GM21526 (cell line): ENCODE data around the gene SLC7A14.

Experiments
- ATAC-seq: cut with Tn5 transposase; IDR thresholded peaks from one replicate; pipeline ENCODE4 v1.9.1; 2021; ENCODE audit warnings: moderate library complexity; ENCODE audit not compliant: unreplicated experiment, low FRiP score

Gene SLC7A14

DNA sequence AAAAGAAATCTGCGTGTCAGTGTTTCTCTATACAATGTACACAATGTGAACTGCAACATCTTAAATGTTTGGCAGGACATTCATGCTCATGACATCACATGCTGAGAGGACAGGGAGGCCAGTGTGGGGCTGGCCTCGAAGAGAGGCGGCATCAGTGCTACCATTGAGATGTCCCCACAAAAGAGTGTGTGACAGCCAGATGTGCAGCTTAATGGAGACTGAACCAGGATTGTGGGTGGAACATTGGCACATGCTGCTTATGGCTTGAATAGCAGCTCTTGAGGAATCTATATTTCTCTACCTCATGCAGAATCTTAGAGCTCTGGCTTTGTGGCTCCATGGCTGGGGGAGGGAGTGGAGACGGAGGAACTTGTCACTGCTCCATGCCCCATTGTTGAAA, 148.7 kb downstream of the SLC7A14 start:
- no peak for ATAC-seq

- no peak for ATAC-seq
These were observed 149.2 kb downstream of the SLC7A14 start for GRCh38 chr3:170436697-170437096.

GRCh38 chr3:170432416-170432815, 153.5 kb downstream of the SLC7A14 start:
- no peak for ATAC-seq

DNA sequence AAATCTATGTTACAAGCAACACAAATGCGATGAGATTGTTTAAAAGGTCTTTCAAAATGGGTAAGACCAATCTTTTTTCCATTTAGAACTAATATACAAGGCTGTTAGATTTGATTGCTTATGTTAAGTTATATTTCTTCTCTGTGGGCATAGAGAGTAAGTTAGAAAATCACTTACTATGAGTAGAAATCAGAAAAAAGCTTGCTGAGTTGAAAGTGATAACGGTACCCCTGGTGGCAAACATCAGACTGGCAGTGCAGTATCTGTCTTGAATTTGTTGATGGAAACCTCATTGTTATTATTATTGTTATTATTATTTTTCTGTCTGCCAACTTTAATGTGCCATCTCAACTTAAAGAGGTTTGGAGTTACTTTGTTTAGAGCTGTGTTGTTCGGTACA, 154.8 kb downstream of the SLC7A14 start:
- no peak for ATAC-seq

DNA sequence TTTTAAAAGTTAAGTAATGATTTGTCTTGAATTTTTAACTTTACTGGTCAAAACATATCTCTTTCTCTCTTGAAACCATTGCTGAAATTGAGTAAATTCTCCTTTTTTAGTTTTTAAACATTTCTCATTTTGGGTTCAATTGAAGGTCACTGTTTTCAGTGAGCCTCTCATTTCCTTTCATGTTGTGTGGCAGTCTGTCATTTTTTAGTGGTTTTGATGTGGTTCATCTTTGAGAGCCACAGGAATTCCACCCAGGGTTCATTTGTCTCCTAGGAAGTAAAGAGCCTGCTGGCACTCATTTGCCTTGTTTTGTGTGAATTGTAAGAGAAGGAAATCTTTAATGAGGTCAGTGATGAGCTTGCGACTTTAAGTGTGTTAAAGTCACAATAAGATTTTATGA, 156.8 kb downstream of the SLC7A14 start:
- no peak for ATAC-seq

DNA sequence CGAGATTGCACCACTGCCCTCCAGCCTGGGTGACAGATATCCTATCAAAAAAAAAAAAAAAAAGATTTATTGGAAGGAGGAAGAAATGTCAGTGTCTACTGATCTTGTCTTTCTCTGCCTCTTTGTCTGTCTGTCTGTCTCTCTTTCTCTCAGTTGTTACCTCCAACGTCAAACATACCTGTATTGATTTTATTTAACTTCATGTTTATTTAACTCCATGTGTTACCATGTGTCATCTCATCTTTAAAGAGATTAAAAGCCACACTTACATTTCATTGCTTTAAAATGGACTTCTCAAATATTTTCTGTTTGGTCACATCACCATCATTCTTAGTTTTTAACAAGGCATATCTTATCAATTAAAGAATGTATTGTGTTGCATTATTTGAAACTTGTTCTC, 157.8 kb downstream of the SLC7A14 start:
- no peak for ATAC-seq

GRCh38 chr3:170426240-170426797, 159.6 kb downstream of the SLC7A14 start:
- ATAC-seq: no peak

DNA sequence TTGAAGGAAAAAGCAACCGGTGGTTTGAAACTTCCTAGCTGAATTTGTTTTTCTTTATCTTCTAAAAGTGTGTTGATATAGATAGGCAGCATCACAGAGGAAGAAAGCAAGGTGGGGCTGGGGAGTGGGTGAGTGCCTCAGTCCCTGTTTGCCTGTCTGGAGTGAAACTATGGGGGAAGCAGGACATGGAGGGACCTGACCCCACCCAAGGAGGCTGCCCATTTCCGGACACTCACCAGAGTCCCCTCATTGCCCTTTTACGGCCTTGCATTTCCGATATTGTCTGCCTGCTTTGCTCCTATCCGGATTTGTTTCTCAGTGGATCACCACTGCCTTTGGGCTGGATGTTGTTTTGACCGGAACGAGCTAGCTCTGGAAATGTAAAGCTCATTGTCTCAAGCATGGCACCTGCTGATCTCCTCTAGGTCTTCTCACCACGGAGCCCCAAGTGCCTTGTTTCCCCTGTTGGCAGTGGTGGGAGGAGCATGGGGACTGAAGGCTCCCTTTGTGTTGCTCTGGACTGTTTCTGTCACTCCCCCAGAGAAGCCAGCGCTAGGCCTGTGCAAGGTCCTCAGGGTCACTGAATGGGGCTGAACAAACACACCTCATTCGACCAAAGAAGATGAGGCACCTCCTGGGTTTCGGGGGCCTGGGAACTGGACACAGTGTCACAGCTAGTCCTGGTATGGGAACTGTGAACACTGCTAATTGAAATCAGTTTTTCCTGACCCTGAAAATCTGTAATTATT, 160.2 kb downstream of the SLC7A14 start:
- ATAC-seq: no peak

DNA sequence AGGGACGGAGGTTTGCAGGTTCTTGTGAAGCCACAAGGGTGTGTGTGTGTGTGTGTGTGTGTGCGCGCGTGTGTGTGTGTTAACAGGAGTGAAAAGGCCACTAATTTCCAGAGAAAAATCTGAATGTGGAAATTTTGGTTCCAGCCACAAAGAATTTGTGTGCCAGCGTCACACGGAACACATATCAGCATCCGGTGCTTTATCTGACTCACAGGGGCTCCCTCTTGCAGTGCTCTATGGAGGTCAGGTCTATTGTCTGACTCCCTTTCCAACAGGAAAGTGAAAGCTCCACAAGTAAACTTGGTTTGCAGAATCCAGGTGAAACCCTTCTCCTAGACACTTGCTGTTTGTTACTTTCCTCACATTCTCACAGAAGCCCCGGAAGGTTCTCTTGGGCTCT, 161.0 kb downstream of the SLC7A14 start:
- no peak for ATAC-seq

DNA sequence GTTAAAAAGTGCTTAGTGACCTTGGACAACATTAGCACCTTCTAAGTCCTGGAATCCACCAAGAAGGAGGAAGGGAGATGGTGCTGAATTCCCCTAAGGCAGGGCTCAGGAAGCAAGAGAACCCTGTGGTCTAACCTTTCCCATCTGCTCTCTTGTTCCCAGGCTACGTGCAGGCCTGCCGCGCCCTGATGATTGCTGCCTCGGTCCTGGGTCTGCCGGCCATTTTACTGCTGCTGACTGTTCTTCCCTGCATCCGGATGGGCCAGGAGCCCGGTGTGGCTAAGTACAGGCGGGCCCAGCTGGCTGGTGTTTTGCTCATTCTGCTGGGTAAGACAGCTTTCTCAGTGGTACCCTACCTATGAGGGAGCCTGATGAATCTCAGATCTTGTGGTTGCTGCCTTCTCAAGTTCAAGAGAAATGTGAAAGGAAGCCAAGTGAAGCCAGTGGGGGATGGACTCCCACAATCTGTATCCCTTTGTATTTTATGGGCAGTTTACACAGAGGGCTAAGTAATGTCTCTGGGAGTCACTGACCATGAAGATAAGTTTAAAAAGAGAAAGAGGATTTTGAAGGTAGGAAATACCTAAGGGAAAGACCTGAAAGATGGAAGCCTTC, 162.8 kb downstream of the SLC7A14 start:
- ATAC-seq: no peak

DNA sequence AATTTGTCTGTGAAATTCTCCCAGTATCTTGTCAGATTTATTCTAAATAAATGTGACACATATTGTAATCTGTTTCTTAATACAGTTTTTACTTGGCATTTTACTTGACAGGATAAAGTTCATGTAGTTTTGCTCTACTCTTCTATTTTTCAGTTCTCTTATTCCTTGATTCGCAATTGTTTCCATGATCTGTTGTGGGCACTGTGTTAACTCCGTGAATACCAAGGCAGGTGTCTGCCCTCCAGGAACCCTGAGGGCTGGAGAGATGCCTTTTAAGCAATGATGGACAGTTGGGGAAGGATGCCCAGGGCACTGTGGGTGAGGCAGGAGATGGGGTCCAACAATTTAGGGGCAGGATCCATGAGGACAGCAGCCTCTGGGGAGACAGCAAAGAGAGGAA, 164.1 kb downstream of the SLC7A14 start:
- no peak for ATAC-seq

- no peak for ATAC-seq
These were observed 164.7 kb downstream of the SLC7A14 start for GRCh38 chr3:170421111-170421641.

DNA sequence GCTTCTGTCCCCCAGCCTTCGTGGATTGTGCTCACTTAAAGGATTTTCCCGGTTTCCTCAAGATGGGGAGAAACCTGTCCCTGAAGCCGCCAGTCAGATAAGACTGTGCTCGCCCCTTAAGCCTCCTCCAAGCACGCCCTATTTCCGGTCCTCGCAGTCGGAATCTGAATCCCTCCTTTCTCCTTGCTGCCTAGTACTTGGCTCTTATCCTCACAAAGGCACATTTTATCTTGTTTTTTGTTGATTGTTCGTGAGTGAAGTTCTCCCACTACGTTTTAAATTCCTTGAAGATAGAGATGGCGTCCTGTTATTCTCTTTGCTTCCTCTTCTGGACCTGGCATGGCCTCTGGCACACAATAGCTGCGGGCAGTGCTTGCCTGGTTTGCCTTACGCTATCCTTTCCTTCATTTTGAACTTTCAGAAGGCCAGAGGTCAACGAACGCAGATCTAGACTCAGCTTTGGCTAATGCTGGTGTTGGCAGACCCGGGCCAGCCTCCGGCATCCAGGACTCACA, 165.5 kb downstream of the SLC7A14 start:
- no peak for ATAC-seq

DNA sequence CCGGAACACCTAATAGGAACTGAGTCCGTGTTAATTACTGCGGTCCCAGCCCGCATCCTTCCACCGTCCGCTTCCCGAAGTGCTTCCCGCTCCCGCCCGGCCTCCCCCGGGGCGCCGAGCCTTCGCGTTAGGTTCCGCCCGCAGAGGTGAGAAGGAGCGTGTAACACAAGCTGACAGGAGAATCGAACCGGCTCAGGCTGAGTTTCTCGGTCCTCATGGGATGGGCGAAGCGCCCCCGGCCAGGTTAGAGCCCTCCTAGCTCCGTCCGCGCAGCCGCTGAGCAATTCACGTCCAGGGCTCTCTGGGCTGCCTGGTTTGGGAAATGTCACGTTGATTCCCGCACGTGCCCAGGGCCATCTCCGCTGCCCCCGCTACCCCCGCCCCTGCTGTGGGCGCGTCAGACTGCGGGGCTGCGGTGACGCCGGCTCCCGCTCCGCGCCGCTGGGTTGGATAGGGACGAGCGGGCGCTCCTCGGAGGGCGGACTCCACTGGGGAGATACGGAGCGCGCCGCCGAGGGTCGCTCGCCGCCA, 166.3 kb downstream of the SLC7A14 start:
- no peak for ATAC-seq

DNA sequence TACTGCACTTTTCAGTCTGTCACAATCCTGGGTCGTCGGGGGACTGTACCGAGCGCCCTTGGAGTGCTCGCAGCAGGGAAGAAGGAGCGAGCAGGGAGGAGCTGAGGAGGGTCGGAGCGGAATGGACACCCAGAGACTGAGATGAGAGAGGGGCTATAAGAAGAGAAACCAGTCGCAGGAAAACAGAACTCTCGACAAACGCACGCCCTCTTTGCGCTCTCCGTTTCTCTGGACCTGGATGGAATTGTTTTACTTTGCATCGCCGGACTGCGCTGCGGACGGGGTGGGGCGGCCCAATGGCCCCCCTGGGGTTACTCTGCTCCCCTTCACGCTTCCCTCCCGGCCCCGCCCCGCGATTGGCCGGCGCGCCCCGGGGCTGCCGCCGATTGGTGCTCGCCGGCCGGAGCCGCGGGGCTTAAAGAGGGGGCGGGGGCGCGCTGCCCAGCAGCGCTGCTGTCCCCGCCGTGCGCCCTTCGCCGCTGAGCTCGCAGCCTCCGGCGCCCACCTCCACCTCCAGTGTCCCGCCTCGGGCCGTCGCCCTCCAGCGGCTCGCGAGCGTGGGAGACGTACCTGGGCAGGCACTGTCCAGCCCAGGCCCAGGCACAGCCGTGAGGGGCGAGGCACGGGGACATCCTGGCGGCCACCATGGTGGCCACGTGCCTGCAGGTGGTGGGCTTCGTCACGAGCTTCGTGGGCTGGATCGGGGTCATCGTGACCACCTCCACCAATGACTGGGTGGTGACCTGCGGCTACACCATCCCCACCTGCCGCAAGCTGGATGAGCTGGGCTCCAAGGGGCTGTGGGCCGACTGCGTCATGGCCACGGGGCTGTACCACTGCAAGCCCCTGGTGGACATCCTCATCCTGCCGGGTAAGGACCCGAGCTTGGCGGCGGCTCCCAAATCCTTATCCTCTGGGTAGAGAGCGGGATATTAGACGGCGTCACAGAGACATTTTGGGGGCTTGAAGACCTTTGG, 167.2 kb downstream of the SLC7A14 start, which contains the start of gene CLDN11:
Gene CLDN11, plus strand, starts transcription at position 447 of the 977 bp plus-strand sequence. Its CDS starts 199 bp downstream, at position 646.
- ATAC-seq: no peak

DNA sequence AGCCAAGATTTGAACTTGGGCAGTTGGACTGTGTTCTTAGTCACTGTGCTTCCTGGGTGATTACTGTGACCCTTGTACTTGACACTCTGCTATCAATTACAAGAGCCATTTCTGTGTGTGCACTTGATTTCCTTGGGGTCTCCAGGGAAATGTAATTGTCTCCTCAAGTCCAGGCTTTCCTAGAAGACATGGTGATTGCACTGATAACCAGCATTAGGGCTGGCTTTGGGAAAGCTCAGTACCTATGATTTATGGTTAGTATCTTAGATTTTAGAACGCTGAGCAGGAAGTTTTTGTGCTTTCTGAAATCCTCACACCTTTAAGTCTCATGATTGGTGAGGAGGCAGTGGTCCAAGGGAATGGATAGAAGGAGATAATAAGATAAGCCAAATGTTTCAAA, 168.8 kb downstream of the SLC7A14 start:
- no peak for ATAC-seq

DNA sequence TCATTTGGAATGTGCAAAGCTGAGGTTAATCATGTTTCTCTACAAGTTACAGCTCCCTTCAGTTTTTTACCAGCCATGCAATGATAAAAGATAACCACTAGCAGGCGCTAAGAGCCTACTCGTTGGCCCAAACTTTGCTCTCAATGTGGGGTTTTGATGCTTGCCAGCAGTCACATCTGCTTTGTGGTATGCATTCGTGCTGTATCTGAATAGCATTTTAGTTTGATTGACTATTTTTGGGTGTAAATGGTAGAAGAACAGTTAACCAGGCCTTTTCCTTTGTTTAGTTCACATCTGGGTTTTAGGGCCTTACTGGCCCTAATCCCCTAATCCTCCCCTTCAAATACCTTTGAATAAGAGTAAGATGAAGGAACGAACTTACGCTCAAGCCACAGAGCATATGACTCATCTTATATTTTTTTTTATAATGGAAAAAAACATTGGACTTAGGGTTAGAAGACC, 171.6 kb downstream of the SLC7A14 start:
- no peak for ATAC-seq

DNA sequence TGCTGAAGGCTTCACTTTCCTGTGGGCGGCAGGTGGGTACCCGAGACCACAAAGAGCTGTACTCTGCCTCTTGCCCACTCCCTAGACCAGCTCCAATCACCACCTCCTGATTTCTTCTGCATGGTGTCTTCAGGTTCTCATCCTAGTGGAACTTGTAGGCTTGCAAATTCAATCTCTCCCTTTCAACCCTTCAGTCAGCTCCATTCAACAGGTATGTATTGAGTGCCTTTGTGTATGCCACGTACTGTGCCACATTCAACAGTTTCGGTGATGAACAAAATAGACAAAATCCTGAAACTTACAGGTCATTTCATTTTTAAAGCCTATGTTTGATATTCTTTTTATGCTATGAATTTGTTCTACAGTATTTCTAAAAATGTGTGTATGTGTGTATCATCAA, 172.6 kb downstream of the SLC7A14 start:
- no peak for ATAC-seq

DNA sequence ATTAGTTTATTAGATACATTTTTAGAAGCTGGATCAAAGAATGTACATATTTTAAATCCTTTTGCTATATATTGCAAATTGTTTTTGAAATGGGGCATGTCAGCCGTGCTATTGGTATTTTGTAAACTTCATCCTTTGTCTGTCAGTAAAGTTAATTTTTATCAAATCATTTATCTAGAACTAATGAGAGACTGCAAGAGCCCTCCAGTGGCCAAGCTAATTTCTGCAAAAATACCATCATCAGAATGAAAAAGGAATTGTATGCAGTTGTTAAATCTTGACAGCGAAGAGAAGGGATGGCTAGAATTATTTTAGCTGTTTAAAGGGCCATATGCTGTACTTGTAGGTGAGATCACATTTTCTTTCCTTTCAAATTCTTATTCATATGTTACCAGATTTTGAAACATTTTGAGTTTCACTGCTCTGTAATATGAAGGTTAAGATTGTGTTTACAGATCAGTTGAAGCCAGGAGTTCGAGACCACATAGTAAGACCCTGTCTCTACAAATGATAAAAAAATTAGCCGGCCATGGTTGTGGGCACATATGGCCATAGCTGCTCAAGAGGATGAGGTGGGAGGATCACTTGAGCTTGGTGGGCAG, 175.3 kb downstream of the SLC7A14 start:
- no peak for ATAC-seq
